Stimulated activated CD4-positive, alpha-beta T cell treated with anti-CD3 and anti-CD28 coated beads, TNF-alpha, amount 100 ng/mL, for 4 hours (primary cell): ENCODE data around the gene MRPL1.

ENCODE experiments used
- DNase-seq, 3 experiments: peaks; one replicate each; pipeline ENCODE4 v3.0.0-alpha.2; 2020; ENCODE audit warnings: low read depth in 3 of 3

MRPL1 gene

DNA sequence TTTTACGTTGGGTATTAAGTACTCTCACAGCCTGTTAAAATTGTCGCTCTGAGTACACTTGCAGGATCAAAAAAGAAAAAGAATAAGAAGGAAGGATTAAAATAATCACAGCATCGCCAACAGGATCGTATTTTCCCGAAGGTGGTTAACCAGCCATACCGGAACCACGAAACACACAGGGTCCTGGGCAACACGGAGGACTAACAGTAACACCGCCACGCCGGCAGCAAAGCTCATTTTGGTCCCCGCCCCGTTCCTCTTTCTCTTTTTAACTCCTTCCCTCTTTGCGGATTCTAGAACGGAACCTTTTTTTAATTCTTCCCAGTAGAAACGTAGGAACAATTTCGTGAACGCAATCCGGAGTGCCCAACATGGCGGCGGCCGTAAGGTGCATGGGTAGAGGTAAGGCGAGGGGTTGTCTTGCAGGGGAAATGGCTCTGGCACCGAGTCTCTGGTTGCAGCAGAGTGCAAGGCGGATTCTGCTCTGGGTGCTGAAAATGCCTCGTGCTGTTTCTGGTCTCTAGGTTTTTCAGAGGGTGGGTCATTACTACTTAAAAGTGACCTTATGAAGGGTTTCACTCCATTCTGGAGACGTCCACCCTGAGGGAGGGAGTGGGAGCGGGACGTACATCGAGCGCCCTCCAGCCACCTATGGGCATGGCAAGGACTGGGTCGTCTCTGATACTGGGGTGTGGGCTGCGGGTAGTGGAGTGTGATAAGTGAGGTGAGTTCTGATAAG, at the start of gene MRPL1:
Gene MRPL1 (plus strand): TSS at position 353 of the 739 bp plus-strand sequence. CDS start 19 bp downstream, at position 372.
- DNase-seq, result peak; percentile 67 to 80 (median 73)

- no peak for DNase-seq
These were observed 47.0 kb upstream of the MRPL1 start for GRCh38 chr4:77815636-77816035.

DNA sequence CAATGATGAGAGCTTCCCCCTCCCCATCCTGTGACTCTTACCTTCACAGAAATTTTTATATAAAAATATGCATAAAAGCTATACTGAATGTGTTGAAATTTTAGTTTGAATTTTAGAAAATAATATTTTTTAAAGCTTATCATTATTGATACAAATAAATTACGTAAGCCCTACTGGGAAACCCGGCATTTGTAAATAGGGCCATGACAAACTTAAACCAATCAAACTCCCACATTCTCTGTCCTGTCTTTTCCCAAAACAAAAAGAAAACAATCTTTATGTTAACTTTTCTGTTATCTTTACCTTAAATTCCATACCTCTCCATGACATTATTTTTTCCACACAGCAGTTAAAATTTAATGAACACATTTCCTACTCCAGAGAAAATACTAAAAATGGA, 46.1 kb upstream of the MRPL1 start:
- no peak for DNase-seq

GRCh38 chr4:77817304-77818072, 45.1 kb upstream of the MRPL1 start:
- no peak for DNase-seq

DNA sequence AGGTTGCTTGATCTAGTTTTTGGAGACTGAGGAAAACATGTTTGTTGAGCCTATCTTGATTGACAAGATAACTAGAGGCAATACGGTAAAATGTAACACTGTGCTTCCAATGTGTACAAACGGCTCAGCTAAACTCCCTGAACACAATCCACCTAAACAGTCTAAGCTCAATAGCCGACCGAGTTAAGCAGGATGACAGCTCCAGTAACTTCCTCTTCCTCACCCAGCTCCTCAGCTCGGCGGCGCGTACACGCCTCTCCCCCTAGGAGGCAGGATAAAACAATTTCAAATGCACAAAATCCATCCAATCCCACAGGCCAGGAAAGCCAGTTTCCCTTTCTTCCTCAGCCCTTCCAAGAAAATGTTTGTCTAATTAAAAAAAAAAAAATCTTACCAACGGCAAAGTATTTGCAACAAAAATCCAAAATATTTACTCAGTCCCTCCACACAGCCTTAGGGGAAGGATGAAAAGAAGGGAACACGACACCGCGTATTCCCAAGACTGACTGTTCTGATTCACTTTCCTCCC, 44.5 kb upstream of the MRPL1 start:
- no peak for DNase-seq

- peak in 2 of 3 experiments; percentile 67 to 76 for DNase-seq
These were observed 43.8 kb upstream of the MRPL1 start, which contains the start of gene CNOT6L for GRCh38 chr4:77818602-77819403. Gene CNOT6L, minus strand, starts transcription at chr4:77819368. Its CDS starts 60 bp downstream, at chr4:77819308.

DNA sequence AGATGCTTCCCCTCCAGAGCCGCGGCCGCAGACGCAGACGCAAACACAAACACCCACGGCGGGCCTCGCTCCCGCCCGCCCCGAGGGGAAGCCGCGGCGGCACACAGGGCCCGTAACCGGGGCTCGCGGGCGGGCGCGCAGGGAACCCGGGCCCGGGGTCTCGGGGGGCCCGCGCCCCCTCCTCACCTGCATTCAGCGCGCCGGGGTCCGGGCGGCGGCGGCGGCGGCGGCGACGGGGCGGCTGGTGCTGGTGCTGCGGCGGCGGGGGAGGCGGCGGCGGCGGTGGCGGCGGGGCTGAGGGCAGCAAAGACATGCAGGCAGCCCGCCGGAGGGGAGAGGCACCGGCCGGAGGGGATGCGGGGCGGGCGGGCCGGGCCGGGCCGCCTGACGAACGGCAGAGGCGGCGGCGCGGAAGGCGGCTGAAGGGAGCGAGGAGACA, 43.2 kb upstream of the MRPL1 start:
- DNase-seq, result peak in 1 of 3 experiments; percentile 72

- DNase-seq, result peak; percentile 88 to 92 (median 91)
These were observed 42.6 kb upstream of the MRPL1 start for GRCh38 chr4:77819843-77820648.

GRCh38 chr4:77820649-77821561, 41.7 kb upstream of the MRPL1 start:
- no peak for DNase-seq

DNA sequence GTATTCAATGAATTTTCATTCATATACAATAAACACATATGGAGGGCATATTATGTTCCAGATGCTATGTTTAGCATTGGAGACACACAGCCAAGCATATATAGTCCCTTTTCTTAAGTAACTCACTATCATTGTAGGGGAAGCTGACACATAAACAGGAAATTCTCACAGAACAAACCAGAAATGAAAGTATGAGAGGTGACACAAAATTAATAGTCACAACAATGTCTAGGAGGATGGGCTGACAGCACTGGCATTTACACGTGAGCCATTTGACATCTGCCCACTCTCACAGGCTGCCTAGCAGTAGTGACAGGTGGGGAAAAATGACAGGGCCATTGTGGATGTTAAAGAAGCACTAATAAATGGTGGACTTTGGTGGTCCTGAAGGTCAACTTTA, 40.9 kb upstream of the MRPL1 start:
- DNase-seq, result peak in 2 of 3 experiments; percentile 28 to 36

DNA sequence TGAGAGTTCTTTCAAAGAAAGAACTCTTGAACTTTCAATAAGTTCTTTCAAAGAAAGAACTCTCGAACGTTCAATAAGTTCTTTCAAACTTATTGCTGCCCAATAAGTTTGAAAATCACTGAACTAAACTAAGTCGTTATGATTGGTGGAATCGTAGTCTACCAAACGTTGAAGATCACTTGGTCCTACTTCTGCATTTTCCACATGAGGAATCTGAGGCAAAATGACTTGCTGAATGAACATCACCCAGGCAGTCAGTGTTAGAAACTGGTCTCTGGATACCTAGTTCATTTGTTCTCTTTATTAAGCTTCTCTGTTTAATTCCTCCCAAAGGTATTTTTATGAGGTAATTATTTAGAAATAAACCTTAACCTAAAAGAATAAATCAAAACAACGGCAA, 36.4 kb upstream of the MRPL1 start:
- DNase-seq, result no peak

DNA sequence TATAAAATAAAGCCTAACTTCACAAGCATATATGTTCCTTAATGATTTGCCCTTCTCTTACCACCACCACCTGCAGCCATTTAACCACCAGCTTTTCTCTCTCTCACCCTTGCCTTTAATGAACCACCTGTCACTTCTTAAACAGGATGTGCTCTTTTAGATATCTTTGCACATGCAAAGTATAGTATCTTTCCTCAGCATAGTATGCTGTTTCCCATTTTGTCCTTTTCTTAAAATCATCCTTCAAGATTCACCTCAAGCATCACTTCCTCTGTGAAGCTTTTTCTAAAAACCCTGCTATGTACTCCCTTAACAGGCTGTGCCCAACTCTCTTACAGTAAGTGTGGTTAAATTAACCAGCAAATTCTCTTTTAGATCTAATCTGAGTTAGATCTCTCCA, 35.3 kb upstream of the MRPL1 start:
- no peak for DNase-seq

GRCh38 chr4:77833126-77833724, 29.4 kb upstream of the MRPL1 start:
- no peak for DNase-seq

GRCh38 chr4:77834403-77834802, 28.2 kb upstream of the MRPL1 start:
- DNase-seq, result no peak

DNA sequence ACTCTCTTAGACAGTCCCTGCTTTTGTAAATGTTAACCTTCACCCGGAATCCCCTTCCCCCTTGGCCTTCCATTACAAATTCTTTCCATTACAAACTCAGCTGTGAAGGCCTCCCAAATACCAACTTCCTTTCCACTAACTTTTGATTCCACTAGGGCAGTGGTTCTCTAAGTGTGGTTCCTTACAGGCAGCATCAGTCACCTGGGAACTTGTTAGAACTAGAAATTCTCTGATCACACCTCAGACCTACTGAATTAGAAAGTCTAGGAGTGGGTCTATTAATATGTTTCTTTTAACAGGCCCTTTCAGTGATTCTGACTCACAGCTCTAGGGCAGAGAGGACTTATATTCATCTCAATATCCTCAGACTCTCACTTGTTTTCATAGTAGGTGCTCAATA, 19.0 kb upstream of the MRPL1 start:
- DNase-seq, result no peak

DNA sequence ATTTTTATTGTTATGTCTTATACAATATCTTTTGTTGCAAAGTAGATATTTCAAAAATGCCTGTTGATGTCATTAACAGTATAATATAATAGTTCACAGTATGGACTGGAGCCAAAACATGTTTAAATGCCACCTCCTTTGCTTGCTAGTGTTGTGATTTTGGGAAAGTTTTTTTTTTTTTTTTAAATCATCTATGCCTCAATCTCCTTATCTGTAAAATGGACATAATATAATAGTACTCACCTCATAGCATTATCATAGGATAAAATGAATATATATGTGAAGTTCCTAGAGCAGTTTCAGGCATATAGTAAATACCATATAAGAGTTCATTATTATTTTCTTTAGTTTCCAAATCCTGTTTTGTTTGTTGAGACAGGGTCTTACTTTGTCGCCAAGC, 18.3 kb upstream of the MRPL1 start:
- DNase-seq, result no peak

- no peak for DNase-seq
These were observed 17.2 kb upstream of the MRPL1 start for GRCh38 chr4:77845400-77845799.

GRCh38 chr4:77845929-77846328, 16.7 kb upstream of the MRPL1 start:
- DNase-seq, result no peak

- DNase-seq, result no peak
These were observed 14.1 kb upstream of the MRPL1 start for GRCh38 chr4:77848508-77848907.
